ENCODE data around the gene TSPAN4.

DNA sequence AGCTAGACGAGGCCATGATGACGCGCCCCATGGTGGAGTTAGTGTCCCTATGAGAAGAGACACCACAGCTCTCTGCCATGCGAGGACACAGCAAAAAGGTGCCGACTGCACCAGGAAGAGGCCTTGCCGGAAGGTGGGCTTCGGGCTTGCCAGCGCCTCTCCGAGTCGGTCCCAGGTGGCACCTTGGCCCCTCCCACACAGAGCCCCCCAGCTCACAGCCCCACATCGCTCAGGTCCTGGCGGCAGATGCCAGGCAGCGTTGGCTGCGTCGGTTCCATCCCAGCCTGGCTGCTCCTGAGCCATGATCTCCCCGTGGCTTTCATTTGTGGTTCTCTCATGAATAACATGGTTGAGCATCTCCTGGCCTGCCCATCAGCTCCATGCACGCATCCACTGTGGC lies 43.9 kb downstream of the TSPAN4 start:
- TF ChIP-seq RAD21 (IDR thresholded peaks at IDR 0.05), result no peak
- TF ChIP-seq, protein P1, sequence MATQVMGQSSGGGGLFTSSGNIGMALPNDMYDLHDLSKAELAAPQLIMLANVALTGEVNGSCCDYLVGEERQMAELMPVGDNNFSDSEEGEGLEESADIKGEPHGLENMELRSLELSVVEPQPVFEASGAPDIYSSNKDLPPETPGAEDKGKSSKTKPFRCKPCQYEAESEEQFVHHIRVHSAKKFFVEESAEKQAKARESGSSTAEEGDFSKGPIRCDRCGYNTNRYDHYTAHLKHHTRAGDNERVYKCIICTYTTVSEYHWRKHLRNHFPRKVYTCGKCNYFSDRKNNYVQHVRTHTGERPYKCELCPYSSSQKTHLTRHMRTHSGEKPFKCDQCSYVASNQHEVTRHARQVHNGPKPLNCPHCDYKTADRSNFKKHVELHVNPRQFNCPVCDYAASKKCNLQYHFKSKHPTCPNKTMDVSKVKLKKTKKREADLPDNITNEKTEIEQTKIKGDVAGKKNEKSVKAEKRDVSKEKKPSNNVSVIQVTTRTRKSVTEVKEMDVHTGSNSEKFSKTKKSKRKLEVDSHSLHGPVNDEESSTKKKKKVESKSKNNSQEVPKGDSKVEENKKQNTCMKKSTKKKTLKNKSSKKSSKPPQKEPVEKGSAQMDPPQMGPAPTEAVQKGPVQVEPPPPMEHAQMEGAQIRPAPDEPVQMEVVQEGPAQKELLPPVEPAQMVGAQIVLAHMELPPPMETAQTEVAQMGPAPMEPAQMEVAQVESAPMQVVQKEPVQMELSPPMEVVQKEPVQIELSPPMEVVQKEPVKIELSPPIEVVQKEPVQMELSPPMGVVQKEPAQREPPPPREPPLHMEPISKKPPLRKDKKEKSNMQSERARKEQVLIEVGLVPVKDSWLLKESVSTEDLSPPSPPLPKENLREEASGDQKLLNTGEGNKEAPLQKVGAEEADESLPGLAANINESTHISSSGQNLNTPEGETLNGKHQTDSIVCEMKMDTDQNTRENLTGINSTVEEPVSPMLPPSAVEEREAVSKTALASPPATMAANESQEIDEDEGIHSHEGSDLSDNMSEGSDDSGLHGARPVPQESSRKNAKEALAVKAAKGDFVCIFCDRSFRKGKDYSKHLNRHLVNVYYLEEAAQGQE (IDR thresholded peaks at IDR 0.05), result no peak
- TF ChIP-seq, protein P2, sequence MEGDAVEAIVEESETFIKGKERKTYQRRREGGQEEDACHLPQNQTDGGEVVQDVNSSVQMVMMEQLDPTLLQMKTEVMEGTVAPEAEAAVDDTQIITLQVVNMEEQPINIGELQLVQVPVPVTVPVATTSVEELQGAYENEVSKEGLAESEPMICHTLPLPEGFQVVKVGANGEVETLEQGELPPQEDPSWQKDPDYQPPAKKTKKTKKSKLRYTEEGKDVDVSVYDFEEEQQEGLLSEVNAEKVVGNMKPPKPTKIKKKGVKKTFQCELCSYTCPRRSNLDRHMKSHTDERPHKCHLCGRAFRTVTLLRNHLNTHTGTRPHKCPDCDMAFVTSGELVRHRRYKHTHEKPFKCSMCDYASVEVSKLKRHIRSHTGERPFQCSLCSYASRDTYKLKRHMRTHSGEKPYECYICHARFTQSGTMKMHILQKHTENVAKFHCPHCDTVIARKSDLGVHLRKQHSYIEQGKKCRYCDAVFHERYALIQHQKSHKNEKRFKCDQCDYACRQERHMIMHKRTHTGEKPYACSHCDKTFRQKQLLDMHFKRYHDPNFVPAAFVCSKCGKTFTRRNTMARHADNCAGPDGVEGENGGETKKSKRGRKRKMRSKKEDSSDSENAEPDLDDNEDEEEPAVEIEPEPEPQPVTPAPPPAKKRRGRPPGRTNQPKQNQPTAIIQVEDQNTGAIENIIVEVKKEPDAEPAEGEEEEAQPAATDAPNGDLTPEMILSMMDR (IDR thresholded peaks at IDR 0.05; ENCODE audit: low read depth, low read length, missing input control), result no peak
- no peak for TF ChIP-seq EGR1 (IDR thresholded peaks at IDR 0.05; ENCODE audit: low read depth in 2 of 2)
- no peak for TF ChIP-seq HNF4A (conservative IDR thresholded peaks at IDR 0.05)
- TF ChIP-seq RXRA (IDR thresholded peaks at IDR 0.05), result no peak
- no peak for TF ChIP-seq YY1 (IDR thresholded peaks at IDR 0.05)
- TF ChIP-seq HNF4G (IDR thresholded peaks at IDR 0.05), result no peak
- TF ChIP-seq, protein P3, sequence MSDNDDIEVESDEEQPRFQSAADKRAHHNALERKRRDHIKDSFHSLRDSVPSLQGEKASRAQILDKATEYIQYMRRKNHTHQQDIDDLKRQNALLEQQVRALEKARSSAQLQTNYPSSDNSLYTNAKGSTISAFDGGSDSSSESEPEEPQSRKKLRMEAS (IDR thresholded peaks at IDR 0.05), result no peak
- TF ChIP-seq TAF1 (conservative IDR thresholded peaks at IDR 0.05), result no peak
- no peak for TF ChIP-seq ATF3 (IDR thresholded peaks at IDR 0.05)
- TF ChIP-seq FOXA1 (IDR thresholded peaks at IDR 0.05), result no peak
